B cell (primary cell): ENCODE results near the gene TCERG1L.

ENCODE experiments used
- CTCF ChIP-seq: fragments of 200-600 bp; IDR thresholded peaks from one replicate; pipeline ENCODE4 v1.8.0; 2022; ENCODE audit warnings: antibody characterized with exemption, mild to moderate bottlenecking
- EZH2 ChIP-seq: IDR thresholded peaks from 2 replicates; pipeline ENCODE4 v1.6.1; 2012; ENCODE audit warnings: borderline replicate concordance, low read depth, mild to moderate bottlenecking, moderate library complexity, low read length; ENCODE audit not compliant: insufficient read depth, poor library complexity, severe bottlenecking

- TF ChIP-seq CTCF, result no peak
- no peak for TF ChIP-seq EZH2
Observed at GRCh38 chr10:131089861-131090260, 221.7 kb downstream of the TCERG1L start.
